ENCODE results near the gene GIGYF2.

Gene GIGYF2

DNA sequence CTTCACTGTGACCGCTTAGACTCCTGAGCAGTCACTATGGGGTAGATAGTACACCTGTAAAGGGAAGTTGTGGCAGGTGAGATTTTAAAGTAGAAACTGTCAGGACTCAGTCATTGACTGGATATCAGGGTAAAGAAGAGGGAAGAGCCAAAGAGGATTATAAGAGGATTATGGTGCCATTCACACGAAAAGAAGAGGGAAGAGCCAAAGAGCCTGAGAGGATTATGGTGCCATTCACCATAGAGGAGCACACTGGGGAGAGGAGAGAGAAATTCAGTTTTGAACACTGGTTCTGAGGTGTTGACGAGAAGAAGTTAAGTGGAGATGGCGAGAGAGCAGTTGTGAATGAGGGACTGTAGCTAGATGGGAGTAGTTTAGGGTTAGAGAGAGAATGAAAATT lies 96.1 kb downstream of the GIGYF2 start:
- no peaks in the 10 kb centered on the region for H3K4me1 ChIP-seq (ENCODE audit: insufficient read depth, low read length)
- H3K9me3 ChIP-seq (ENCODE audit: control insufficient read depth, insufficient read depth, low read length) = no peaks in the 10 kb centered on the region
- H3K36me3 ChIP-seq (ENCODE audit: insufficient read depth, low read length) = peaks cover 53% of the 10 kb centered on the region
- H3K9ac ChIP-seq (ENCODE audit: low read depth, low read length) = no peak overlapping the region

DNA sequence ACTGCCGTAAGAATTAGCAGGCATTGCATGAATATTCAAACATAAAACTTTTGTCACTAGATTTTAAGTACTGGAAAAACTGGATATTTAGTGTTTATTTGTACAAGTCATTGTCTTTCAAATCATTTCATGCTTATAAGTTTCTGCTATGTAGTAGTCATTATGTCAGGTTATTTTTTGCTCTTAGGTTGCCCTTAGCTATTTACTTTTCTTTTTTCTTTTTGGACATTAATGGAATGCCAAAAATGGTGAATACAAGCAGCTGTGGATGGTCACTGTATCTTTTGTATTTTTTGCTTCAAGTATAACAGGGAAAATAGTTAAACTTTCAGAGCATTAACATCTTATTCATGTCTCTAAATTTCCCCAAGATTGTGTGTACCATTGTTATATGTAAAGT lies 97.8 kb downstream of the GIGYF2 start:
- H3K4me1 ChIP-seq (ENCODE audit: insufficient read depth, low read length) = no peaks in the 10 kb centered on the region
- peaks cover 50% of the 10 kb centered on the region for H3K36me3 ChIP-seq (ENCODE audit: insufficient read depth, low read length)
- H3K9ac ChIP-seq (ENCODE audit: low read depth, low read length) = no peak overlapping the region
- no peaks in the 10 kb centered on the region for H3K9me3 ChIP-seq (ENCODE audit: control insufficient read depth, insufficient read depth, low read length)

DNA sequence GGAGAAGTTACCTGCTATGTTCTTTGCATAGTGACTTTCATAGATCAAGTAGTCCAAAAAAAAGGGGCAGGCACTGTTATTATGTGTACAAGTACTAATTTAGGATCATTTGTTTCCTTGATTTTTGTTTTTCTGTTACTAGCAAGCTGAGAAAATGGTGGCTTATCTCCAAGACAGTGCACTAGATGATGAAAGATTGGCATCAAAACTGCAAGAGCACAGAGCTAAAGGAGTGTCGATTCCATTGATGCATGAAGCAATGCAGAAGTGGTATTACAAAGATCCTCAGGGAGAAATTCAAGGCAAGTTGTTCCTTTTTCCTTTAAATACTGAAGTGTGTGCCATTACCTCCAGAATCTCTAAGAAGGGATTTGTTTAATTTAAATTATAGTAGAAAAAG lies 98.8 kb downstream of the GIGYF2 start:
- Histone ChIP-seq H3K36me3 (ENCODE audit: insufficient read depth, low read length) (peaks cover 42% of the 10 kb centered on the region), H3K4me1 (ENCODE audit: insufficient read depth, low read length) (no peaks in the 10 kb centered on the region), H3K9me3 (ENCODE audit: control insufficient read depth, insufficient read depth, low read length) (no peaks in the 10 kb centered on the region), H3K9ac (ENCODE audit: low read depth, low read length) (no peak overlapping the region)

DNA sequence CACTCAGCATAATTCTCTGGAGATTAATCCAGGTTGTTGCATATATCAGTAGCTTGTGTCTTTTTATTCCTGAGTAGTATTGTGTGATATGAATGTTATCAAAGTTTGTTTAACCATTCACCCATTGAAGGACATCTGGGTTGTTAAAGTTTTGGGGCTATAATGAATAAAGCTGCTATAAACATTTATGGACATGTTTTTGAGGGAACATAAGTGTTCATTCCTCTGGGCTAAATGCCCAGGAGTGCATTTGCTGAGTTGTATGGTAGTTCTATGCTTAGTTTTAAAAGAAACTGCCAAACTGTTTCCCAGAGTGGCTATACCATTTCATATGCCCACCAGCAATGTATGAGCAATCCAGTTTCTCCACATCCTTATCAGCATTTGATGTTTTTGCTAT lies 101.1 kb downstream of the GIGYF2 start:
- Histone ChIP-seq H3K9me3 (ENCODE audit: control insufficient read depth, insufficient read depth, low read length) (no peaks in the 10 kb centered on the region), H3K4me1 (ENCODE audit: insufficient read depth, low read length) (no peaks in the 10 kb centered on the region), H3K36me3 (ENCODE audit: insufficient read depth, low read length) (peaks cover 28% of the 10 kb centered on the region), H3K9ac (ENCODE audit: low read depth, low read length) (no peak overlapping the region)

DNA sequence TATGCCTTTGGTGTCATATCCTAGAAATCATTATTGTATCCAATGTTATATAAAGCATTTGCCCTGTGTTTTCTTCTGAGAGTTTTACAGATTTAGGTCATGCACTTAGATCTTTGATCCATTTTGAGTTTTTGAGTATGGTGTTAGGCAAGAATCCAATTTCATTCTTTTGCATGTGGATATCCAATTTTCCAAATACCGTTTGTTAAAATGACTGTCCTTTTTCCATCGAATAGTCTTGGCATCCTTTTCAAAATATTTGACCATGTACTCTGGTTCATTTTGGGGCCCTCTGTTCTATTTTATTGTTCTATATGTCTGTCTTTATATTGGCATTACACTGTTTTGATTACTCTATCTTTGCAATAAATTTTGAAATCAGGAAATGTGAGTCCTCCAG lies 103.0 kb downstream of the GIGYF2 start:
- H3K9me3 ChIP-seq (ENCODE audit: control insufficient read depth, insufficient read depth, low read length) = no peaks in the 10 kb centered on the region
- H3K9ac ChIP-seq (ENCODE audit: low read depth, low read length) = no peak overlapping the region
- H3K36me3 ChIP-seq (ENCODE audit: insufficient read depth, low read length) = peaks cover 22% of the 10 kb centered on the region
- no peaks in the 10 kb centered on the region for H3K4me1 ChIP-seq (ENCODE audit: insufficient read depth, low read length)

DNA sequence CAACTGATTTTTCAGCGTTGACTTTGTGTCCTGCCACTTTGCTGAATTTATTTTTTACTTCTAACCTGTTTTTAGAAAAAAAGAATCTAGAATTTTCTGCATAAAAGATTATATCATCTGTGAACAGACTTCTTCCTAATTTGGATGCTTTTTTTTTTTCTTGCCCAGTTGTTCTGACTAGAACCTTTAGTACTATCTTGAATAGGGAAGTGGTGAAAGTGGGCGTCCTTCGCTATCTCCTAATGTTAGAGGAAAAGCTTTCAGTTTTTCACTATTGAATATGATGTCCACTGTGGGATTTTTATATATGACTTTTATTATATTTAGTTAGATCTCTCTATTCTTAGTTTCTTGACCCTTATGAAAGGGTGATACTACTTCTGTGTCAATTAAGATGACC lies 105.0 kb downstream of the GIGYF2 start:
- H3K36me3 ChIP-seq (ENCODE audit: insufficient read depth, low read length) = peaks cover 17% of the 10 kb centered on the region
- no peak overlapping the region for H3K9ac ChIP-seq (ENCODE audit: low read depth, low read length)
- H3K4me1 ChIP-seq (ENCODE audit: insufficient read depth, low read length) = no peaks in the 10 kb centered on the region
- no peaks in the 10 kb centered on the region for H3K9me3 ChIP-seq (ENCODE audit: control insufficient read depth, insufficient read depth, low read length)

DNA sequence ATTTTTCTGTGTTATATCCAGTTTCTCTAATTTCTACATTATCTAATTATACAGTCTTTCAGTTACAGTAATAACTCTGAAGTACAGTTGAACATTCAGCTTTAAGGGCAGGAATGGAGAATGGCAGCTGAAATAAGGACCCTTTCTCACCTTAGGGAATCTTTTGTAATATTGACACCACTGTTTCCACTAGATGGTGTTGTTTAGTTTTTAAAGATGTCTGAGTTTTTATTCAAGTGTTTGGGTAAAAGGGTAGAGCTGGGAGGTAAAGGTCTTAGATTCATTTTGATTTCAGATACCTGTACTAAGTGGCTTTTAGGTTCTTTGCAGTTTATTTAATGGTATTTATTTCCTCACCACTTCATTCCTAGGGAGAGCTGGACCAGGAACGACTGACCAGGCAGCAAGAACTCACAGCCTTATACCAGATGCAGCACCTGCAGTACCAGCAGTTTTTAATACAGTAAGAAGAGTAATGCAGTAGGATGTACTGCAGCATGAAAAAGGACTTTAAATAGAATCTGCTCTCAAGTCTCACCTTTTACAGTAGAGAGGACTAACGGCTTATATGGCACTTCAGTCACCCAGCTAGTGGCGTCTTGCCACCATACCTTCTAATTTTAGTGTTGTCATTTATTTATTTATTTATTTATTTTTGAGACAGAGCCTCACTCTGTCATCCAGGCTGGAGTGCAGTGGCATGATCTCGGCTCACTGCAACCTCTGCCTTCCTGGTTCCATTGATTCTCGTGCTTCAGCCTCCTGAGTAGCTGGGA lies 112.4 kb downstream of the GIGYF2 start:
- no peaks in the 10 kb centered on the region for H3K9me3 ChIP-seq (ENCODE audit: control insufficient read depth, insufficient read depth, low read length)
- peaks cover 28% of the 10 kb centered on the region; the same call in 1 of the 2 replicates for H3K36me3 ChIP-seq (ENCODE audit: insufficient read depth, low read length)
- no peak overlapping the region for H3K9ac ChIP-seq (ENCODE audit: low read depth, low read length)

DNA sequence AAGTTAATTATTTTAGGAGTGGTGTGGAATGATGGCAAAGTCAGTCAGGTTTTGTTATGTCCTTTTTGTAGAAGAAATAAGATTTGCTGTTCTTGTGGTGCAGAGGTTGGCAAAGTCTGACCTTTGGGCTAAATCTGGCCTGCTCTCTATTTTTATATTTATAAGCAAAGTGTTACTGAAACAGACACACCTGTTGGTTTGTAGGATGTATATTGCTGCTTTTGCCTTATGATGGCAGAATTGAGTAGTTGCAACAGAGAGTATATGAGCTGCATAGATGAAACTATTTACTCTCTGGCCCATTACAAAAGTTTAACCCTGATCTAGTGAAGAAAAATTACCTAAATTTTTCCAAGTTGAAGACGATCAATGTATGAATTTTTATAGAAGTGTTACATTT lies 113.3 kb downstream of the GIGYF2 start:
- H3K9me3 ChIP-seq (ENCODE audit: control insufficient read depth, insufficient read depth, low read length) = no peaks in the 10 kb centered on the region
- H3K4me1 ChIP-seq (ENCODE audit: insufficient read depth, low read length) = no peaks in the 10 kb centered on the region
- no peak overlapping the region for H3K9ac ChIP-seq (ENCODE audit: low read depth, low read length)
- peaks cover 33% of the 10 kb centered on the region for H3K36me3 ChIP-seq (ENCODE audit: insufficient read depth, low read length)

More for the DNA sequence above, 112.4 kb downstream of the GIGYF2 start:
- H3K4me1 ChIP-seq (ENCODE audit: insufficient read depth, low read length) = no peaks in the 10 kb centered on the region

DNA sequence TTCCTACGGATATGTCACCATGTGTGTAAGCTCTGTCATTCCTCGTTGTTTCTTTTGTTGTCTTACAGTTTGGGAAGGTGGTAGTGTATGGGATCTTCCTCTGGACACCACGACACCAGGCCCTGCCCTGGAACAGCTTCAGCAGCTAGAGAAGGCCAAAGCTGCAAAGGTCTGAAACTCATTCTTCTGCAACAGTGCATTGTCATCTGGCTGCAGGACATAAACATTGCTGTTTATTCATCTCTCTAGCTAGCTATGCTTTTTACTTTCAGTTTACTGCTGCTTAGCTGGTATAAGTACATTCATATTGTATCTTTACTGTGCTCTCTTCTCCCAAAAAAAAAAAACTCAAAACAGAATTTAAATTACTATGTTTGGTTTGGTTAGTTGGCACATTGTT lies 118.4 kb downstream of the GIGYF2 start:
- Histone ChIP-seq H3K36me3 (ENCODE audit: insufficient read depth, low read length) (peaks cover 24% of the 10 kb centered on the region), H3K9me3 (ENCODE audit: control insufficient read depth, insufficient read depth, low read length) (no peaks in the 10 kb centered on the region), H3K4me1 (ENCODE audit: insufficient read depth, low read length) (no peaks in the 10 kb centered on the region), H3K9ac (ENCODE audit: low read depth, low read length) (no peak overlapping the region)

DNA sequence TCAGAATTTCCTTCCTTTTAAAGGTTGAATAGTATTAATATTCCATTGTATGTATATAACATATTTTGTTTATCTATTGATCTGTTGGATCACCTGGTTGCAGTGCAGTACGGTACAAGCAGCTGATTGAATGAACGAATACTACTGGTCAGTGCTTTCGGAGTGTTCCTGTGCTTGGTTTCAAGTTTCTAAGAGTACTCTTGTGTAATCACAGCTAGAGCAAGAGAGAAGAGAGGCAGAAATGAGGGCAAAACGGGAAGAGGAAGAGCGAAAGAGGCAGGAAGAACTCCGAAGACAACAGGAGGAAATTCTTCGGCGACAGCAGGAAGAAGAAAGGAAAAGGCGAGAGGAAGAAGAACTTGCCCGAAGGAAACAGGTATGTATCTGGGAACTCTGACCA lies 119.5 kb downstream of the GIGYF2 start:
- Histone ChIP-seq H3K9me3 (ENCODE audit: control insufficient read depth, insufficient read depth, low read length) (no peaks in the 10 kb centered on the region), H3K4me1 (ENCODE audit: insufficient read depth, low read length) (no peaks in the 10 kb centered on the region), H3K36me3 (ENCODE audit: insufficient read depth, low read length) (peaks cover 24% of the 10 kb centered on the region), H3K9ac (ENCODE audit: low read depth, low read length) (no peak overlapping the region)

DNA sequence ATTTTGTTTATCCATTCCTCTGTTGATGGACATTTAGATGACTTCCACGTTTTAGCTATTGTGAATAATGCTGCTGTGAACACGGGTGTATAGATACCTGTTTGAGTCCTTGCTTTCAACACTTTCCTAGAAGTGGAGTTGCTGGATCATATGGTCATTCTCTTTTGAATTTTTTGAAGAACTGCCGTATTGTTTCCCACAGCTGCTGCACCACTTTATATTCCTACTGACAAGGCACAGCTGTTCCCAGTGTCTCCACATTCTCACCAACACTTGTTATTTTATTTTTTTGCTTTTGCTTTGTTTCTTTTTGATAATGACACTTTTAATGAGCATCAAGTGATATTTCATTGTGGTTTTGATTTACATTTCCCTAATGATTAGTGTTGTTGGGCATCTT lies 120.6 kb downstream of the GIGYF2 start:
- Histone ChIP-seq H3K36me3 (ENCODE audit: insufficient read depth, low read length) (peaks cover 24% of the 10 kb centered on the region), H3K4me1 (ENCODE audit: insufficient read depth, low read length) (no peaks in the 10 kb centered on the region), H3K9ac (ENCODE audit: low read depth, low read length) (no peak overlapping the region), H3K9me3 (ENCODE audit: control insufficient read depth, insufficient read depth, low read length) (no peaks in the 10 kb centered on the region)

DNA sequence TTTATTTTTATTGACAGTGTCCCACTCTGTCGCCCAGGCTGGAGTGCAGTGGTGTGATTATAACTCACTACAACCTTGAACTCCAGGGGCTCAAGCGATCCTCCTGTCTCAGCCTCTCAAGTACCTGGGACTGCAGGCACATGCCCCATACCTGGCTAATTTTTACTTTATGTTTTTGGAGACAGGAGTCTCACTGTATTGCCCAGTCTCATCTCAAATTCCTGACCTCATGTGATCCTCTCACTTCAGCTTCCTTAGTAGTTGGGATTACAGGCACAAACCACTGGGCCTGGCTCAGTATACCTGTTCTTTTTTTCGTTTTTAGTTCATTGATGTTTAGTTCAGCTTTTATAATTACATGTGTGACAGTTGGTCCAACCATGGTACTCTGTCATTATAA lies 132.9 kb downstream of the GIGYF2 start:
- H3K9ac ChIP-seq (ENCODE audit: low read depth, low read length) = no peak overlapping the region
- H3K9me3 ChIP-seq (ENCODE audit: control insufficient read depth, insufficient read depth, low read length) = no peaks in the 10 kb centered on the region
- H3K36me3 ChIP-seq (ENCODE audit: insufficient read depth, low read length) = peaks cover 19% of the 10 kb centered on the region
- no peaks in the 10 kb centered on the region for H3K4me1 ChIP-seq (ENCODE audit: insufficient read depth, low read length)

DNA sequence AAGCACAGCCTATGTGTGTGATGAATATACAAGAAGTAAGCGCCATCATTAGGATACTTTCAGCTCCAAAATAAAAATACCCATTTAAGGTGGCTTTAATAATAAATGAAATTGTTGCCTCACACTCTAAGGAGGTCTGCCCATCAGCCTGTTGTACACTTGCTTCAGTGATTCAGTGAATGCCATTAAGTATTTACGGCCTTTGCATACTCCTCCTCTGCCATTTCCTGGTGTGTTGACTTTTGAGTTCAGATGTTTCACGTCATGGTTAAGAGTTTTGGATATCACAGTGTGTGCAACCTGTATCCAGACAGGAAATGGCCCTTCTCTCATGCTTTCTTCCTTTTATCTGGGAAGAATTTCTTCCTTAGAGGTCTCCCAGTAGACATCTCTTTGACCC lies 134.4 kb downstream of the GIGYF2 start:
- H3K9ac ChIP-seq (ENCODE audit: low read depth, low read length) = no peak overlapping the region
- no peaks in the 10 kb centered on the region for H3K4me1 ChIP-seq (ENCODE audit: insufficient read depth, low read length)
- peaks cover 19% of the 10 kb centered on the region for H3K36me3 ChIP-seq (ENCODE audit: insufficient read depth, low read length)
- no peaks in the 10 kb centered on the region for H3K9me3 ChIP-seq (ENCODE audit: control insufficient read depth, insufficient read depth, low read length)

DNA sequence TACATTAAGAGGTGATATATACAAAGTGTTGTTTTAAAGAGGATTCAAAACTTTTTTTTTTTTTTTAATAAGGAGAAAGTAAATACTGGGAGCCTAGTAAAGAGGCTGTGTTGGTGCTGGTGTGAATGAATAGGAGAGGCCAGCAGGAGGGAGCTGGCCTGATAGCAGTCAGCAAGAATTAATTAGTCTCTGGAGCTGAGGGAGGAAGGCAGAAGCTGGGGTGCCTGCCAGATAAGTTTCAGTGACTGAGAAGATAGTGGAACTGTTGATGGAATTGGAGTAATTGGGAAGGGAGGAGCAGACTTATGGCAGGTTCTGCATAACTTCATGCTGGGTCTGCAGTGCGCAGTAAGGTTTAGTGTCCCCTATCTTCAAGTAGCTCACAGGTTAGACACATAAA lies 136.7 kb downstream of the GIGYF2 start:
- H3K36me3 ChIP-seq (ENCODE audit: insufficient read depth, low read length) = peaks cover 19% of the 10 kb centered on the region
- peaks cover 12% of the 10 kb centered on the region; the same call in 1 of the 2 replicates for H3K4me1 ChIP-seq (ENCODE audit: insufficient read depth, low read length)

DNA sequence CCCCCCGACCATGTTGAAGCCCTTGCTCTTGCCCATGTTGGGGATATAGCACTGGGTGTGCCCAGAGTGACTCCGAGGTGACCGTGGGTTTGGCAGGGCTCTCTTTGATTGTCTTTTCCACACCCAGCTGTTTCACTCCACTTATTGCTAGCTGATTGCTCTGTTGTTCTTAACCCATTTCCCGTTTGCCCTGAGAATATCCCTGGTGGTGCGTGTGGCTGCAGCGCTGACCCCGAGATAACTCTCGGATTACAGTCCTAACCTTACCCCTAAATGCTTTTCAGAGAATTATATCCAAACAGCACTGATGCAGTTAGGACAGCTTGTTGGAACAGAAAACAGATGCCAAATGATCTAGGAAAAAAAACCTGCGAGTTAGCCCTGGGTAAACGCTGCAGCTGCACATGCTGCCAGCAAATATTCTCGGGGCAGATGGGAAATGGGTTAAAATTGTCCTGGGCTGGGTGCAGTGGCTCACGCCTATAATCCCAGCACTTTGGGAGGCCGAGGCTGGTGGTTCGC lies 138.6 kb downstream of the GIGYF2 start:
- H3K9ac ChIP-seq (ENCODE audit: low read depth, low read length) = no peak overlapping the region
- peaks cover 18% of the 10 kb centered on the region for H3K36me3 ChIP-seq (ENCODE audit: insufficient read depth, low read length)
- H3K9me3 ChIP-seq (ENCODE audit: control insufficient read depth, insufficient read depth, low read length) = no peaks in the 10 kb centered on the region
- H3K4me1 ChIP-seq (ENCODE audit: insufficient read depth, low read length) = peaks cover 12% of the 10 kb centered on the region; the same call in 1 of the 2 replicates

More for the DNA sequence above, 136.7 kb downstream of the GIGYF2 start:
- Histone ChIP-seq H3K9me3 (ENCODE audit: control insufficient read depth, insufficient read depth, low read length) (no peaks in the 10 kb centered on the region), H3K9ac (ENCODE audit: low read depth, low read length) (no peak overlapping the region)

All from ES-I3 (cell line).